NCI-H524 (cell line): Measurements from ENCODE around the gene ZCCHC14.

Experiments used
- DNase-seq, 2 experiments: peaks; one replicate each; lab custom pipeline; 2025; lab: John Stamatoyannopoulos, UW

ZCCHC14 gene

GRCh38 chr16:87431926-87432325, 60.9 kb downstream of the ZCCHC14 start:
- DNase-seq = peak; percentile 66 to 90

DNA sequence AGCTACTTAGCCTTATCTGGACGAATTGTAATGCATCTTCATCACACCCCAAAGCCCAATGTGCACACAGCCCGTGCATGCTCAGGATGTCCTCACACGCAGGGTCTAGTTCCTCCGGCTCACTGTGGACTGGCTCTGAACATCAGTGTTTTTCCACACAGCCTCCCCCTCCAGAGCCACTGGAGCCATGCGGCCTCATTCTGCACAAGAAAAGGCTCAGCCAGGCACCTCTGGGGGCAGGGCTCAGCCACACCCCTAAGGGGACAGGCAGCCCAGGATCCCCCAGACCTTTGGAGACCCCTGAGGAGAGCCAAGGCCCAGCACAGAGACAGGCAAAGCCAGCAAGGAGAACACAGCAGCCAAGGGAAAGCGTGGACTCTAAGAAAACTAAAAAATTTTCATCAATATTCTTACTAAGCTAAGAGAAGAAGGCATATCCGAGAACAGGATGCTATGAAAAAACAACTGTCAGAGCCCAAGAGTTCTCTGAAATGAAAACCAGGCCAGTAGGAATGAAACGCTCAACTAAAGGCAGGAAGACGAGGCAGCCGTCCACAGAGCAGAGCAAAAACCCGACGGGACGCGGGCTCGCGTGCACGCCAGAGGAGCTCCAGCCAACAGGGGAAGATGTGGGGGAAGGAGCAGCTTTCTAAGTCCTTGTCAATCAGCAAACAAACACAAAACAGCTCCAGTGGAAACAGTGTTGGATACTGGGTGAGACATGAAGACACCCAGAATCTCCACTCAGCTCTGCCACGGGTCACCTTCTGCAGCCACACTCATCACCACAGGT, 66.2 kb downstream of the ZCCHC14 start:
- DNase-seq = no peak

DNA sequence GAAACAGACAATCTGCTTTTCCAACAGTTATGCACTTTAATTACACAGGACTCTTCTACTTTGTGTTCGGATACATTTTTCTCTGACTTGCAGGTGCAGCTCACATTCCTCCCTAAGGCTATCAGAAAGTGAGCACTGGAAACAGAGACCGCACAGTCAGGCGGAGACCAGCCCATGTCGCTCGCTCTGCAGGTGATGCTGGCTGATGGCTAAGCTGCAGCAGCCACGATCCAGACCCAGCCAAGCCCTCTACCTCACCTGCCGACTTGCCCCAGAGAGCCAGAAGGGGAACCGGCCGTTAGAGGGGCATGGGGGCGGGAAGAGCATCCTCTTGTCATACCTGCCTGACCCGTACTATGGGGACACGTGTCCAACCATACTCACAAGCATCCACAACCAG, 66.9 kb downstream of the ZCCHC14 start:
- no peak for DNase-seq

GRCh38 chr16:87424266-87424665, 68.6 kb downstream of the ZCCHC14 start:
- no peak for DNase-seq

- DNase-seq = no peak
These were observed 69.4 kb downstream of the ZCCHC14 start for GRCh38 chr16:87423429-87423828.

- no peak for DNase-seq
These were observed 70.7 kb downstream of the ZCCHC14 start for GRCh38 chr16:87422106-87422505.

GRCh38 chr16:87421003-87421912, 71.6 kb downstream of the ZCCHC14 start:
- DNase-seq = no peak

DNA sequence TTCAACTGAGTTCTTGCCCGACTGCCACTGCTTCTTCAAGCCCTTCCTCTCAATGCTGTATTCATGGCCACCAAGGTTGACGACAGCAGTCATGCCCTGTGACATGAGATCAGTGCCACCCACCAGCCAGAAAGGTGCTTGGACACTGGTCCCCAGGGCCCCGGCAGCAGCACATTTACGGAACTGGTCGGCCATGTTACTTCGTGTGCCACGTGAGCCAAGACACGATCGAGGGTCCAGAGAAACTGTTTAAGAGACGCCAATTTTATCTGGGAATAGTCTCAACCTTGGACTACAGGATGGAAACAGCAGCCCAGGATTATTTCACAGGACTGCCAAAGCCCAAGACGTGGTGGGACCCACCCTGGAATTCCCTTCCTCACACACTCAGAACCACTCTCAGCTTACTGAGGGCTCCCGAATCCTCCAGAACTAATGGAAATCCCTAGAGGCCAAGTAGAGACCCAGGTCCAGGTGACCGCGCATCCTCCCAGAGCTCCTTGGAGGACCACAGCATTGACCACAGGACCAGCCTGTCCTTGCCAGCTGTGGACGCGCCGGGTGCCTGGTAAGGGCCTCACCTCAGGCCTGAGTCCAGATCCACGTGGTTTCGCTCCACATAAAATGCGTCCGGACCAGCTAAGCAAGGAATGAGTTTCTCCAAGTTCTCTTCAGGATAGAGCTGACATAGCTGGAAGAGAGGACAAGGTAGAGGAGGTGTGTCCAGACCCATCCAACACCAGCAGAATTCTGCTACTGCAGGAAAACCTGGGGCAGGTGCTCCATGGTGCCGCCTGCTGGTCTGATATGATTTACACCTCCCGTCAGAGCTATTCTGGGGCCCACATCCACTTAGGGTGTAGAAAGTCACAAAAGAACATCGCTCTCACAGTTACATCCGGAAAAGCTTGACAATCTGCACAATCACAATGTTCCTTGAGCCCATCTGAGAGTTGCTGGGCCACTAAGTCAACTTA, 72.5 kb downstream of the ZCCHC14 start:
- DNase-seq = no peak

DNA sequence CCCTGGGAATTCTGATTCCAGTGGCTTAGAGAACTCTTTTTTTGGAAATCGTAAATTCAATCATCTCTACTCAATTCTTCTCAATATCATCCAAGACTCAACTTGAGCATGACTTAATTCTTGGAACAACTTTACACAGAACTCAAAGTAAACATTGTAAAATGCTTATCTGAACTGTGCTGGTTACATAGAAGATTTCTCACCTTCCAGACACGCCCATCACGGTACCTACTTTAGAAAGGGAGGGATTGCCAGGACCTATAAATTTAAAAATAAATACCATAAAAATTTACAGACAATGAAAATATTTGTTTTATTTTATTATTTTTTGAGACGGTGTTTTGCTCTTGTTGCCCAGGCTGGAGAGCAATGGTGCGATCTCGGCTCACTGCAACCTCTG, 74.2 kb downstream of the ZCCHC14 start:
- no peak for DNase-seq

DNA sequence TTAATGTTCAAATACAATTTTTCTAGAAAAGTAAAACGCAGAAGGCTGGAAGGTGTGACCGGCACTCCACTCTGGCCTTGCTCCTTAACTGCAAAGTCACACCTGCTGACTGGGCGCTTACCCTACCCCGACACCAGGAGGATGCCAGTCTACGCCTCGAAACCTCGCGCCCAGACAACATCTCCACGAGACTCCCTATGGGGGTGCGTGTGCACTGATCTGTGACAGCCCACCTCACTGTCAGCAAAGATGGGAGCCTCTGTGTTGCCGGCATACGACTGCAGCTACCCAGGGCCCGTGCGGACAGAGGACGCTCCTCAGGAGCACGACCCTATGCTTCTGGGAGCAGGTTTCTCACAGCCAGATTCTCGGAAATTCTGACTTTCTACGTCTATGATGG, 74.6 kb downstream of the ZCCHC14 start:
- no peak for DNase-seq

DNA sequence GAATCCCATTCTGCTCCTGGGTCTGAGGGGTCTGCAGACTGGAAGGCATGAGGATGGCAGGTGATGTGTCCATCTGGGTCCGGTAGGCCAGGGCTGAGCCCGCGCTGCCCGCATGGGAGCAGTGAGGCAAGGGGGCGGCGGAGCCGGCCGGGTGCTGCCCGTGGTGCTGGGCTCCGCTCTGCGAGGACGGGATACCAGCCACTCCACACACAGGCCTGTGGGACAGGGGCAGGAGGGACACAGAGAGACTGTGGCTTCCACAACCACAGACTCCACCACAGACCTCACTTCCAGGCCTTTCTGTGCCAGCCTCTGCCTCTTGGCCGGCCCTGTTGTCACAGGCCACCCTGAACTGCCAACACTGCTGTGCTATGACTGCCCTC, 75.3 kb downstream of the ZCCHC14 start:
- DNase-seq = no peak

- peak in 1 of 2 experiments; percentile 19 for DNase-seq
These were observed 75.8 kb downstream of the ZCCHC14 start for GRCh38 chr16:87416826-87417527.

DNA sequence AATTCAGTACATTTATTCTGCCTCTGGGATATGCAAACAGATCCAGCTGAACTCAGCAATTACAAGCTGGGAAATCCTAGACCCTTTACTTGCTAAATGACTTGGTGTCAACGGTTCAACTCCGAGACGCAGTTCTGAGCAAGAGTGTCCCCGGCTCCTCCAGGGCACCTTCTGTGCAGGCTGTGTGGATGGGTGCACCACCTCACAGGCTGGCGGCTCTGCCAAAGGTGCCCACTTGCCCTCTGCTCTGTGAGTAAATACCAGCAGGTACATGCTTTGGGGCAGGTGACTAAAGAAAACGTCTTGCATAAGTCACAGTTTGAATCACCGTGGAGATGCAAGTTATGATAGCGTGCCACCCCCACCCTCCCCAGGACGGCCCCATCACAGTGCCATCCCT, 77.4 kb downstream of the ZCCHC14 start:
- DNase-seq = no peak

DNA sequence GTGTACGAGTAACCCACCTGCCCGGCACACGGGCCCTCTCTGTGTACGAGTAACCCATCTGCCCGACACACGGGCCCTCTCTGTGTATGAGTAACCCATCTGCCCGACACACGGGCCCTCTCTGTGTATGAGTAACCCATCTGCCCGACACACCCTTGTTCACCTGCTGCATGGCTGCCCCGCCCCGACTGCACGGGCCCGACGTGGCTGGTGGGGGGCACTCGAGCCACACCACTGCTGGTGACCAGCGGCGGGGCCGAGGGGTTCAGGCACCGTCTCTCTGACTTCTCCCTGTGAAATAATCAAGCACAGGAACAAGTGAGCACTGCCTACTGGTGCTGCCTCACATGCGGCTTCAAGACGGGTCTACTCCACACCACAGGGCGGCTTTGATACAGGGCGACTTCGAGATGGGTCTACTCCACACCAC, 78.6 kb downstream of the ZCCHC14 start:
- no peak for DNase-seq

- DNase-seq = no peak
These were observed 79.8 kb downstream of the ZCCHC14 start for GRCh38 chr16:87412996-87413421.

DNA sequence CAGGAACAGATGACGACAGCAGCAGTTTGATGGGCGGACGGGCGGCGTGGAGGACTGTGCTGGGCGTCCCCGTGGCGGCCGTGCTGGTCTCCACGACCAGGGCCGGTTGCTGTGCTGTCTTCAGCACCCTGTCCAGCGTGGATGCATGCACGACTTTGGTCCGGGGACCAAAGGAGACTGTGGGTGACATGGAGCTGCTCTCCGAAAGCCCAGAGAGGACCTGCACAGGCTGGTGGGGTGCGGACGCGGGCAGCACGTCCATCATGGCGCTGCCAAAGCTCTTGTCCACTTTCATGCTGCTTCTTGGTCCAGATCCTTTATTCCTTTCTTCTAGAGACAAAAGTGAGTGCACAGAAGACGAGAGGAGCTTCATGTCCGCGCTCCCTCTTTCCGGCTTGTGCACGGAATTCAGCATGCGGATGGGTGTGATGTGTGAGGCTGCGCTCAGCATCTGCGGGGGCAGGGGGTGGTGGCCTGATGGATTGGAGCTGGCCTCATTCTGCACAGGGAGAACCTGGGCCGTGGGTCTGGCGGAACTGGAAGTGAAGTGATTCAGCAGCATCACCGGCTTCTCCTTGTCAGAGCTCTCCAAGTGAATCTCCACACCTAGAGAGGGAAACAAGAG, 80.3 kb downstream of the ZCCHC14 start:
- no peak for DNase-seq

DNA sequence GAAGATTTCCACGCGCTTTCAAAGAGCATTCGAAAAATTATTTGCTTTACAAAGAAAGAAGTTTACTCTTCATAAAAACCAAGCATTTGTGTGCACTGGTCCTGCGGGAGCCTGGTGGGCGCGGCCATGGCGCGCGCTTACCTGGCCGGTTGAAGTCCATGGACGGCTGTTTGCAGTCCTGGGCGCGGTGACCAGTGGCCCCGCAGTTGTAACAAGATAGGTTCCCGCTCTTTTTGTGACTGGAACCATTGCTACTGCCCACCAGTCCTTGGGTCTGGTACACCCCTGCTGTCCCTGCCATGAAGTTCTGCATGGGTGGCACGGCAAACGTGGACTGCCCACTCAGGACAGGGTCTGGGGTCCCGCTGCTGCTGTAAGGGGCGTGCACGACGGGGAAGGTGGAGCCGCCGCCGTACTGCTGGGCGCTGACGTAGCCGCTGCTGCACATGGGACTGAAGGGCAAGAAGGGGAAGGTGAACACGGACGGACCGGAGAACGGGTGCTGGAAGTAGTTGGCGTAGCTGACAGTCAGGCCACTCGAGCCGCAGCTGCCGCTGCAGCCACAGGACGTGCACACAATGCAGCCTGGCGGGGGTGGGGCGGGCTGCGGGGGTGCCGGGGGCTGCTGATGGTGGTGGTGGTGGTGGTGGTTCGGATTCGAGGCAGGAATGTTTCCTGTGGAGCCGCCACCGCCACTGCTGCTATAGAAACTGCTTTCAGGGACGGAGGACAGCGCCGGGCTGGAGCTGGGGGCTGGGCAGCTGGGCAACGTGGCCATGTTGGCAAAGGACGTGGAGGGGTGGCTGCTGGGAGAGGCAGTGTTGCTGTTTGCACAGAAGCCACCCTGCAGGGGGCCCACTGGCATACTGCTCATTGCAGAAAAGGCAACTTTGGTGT, 81.2 kb downstream of the ZCCHC14 start:
- DNase-seq = no peak

DNA sequence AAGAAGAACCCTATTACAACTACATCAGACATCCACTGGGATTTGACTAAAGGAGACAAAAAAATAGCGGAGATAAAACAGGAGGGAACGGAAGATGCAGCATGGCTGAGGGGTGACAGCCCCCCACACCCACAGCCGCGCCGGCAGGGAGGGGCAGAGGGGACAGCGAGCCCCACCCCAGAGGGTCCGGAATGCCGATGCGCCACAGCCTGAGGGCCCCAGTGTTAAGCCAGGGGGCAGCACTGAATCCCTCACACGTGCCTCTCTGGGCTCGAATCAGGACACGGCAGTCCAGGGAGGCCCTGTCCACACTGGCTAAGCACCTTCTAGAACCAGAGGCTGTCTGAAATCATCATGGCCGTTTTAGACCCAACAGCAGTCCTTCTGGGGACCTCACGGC, 81.9 kb downstream of the ZCCHC14 start:
- DNase-seq = no peak

DNA sequence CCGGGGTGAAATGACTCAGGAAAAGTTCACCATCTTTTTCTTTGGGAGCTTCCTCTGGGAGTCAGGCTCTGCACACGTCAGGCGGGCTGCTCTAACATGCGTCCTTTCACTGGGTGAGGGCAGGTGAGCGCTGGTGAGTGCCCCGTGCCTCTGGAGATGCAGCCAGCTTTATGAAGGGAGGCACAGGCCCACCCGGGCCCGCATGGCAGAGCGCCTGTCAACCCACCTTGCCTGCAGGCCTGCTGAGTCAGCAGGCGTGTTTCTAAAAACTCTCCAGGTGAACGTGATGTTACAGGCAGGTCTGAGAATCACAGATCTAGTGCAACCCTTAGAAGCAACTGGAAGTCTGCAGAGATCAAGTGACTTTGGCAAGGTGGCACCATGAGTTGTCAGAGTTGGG, 82.3 kb downstream of the ZCCHC14 start:
- DNase-seq = no peak

- DNase-seq = no peak
These were observed 83.0 kb downstream of the ZCCHC14 start for GRCh38 chr16:87409781-87410180.
